Measurements from ENCODE around the gene RFLNA.

- TF ChIP-seq POLR2A (IDR thresholded peaks at IDR 0.05; ENCODE audit: low read depth, low read length) (no peak), TAF1 (IDR thresholded peaks at IDR 0.05; ENCODE audit: borderline replicate concordance, low read depth, low read length) (no peak), POLR2AphosphoS5 (IDR thresholded peaks at IDR 0.05; ENCODE audit: low read depth, low read length) (no peak)
Measured at GRCh38 chr12:124283326-124283725, 11.6 kb upstream of the RFLNA start.

Data from GM12892 (cell line).